PFSK-1 (cell line): ENCODE data around the gene IQCM.

Experiments used
- POLR2AphosphoS5 ChIP-seq: IDR thresholded peaks from 2 replicates; pipeline ENCODE4 v1.6.1; 2012; ENCODE audit warnings: low read depth, mild to moderate bottlenecking, control low read depth, low read length, moderate library complexity
- TAF1 ChIP-seq: IDR thresholded peaks from 2 replicates; pipeline ENCODE4 v1.6.1; 2012; ENCODE audit warnings: low read length, control low read depth, borderline replicate concordance; ENCODE audit not compliant: insufficient read depth
- TF ChIP-seq, protein P1 (sequence below), 2 experiments: IDR thresholded peaks; 2 replicates each; pipeline versions ENCODE4 v1.6.1 to v1.8.0; 2011 to 2012; ENCODE audit warnings: low read depth in 2 of 2, low read length in 2 of 2, control low read depth in 1 of 2, inconsistent platforms in 1 of 2, mild to moderate bottlenecking in 1 of 2, moderate library complexity in 1 of 2; ENCODE audit not compliant: insufficient read depth in 1 of 2

DNA sequence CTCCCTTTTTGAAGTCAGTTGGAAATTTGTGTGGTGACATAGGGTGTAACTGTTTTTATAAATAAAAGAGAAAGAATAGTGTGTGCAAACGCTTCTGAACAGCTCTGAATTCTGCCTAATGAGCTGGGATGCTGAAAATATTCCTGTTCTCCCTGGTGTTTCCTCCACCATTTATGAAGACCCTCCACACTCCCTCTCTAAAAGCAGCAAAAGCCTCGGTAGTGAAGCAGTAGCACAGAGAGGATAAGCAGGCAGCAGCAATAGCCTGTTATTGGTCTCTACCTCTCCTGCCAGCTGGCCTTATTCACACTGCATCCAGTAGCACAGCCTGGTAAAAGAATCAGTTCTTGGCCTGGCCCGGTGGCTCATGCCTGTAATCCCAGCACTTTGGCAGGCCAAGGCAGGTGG is 406.1 kb downstream of the IQCM start:
- TF ChIP-seq POLR2AphosphoS5 = no peak
- TF ChIP-seq, protein P1, sequence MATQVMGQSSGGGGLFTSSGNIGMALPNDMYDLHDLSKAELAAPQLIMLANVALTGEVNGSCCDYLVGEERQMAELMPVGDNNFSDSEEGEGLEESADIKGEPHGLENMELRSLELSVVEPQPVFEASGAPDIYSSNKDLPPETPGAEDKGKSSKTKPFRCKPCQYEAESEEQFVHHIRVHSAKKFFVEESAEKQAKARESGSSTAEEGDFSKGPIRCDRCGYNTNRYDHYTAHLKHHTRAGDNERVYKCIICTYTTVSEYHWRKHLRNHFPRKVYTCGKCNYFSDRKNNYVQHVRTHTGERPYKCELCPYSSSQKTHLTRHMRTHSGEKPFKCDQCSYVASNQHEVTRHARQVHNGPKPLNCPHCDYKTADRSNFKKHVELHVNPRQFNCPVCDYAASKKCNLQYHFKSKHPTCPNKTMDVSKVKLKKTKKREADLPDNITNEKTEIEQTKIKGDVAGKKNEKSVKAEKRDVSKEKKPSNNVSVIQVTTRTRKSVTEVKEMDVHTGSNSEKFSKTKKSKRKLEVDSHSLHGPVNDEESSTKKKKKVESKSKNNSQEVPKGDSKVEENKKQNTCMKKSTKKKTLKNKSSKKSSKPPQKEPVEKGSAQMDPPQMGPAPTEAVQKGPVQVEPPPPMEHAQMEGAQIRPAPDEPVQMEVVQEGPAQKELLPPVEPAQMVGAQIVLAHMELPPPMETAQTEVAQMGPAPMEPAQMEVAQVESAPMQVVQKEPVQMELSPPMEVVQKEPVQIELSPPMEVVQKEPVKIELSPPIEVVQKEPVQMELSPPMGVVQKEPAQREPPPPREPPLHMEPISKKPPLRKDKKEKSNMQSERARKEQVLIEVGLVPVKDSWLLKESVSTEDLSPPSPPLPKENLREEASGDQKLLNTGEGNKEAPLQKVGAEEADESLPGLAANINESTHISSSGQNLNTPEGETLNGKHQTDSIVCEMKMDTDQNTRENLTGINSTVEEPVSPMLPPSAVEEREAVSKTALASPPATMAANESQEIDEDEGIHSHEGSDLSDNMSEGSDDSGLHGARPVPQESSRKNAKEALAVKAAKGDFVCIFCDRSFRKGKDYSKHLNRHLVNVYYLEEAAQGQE (IDR thresholded peaks at IDR 0.05; ENCODE audit: insufficient read depth in 1 of 2, low read depth in 2 of 2, low read length in 2 of 2) = no peak
- no peak for TF ChIP-seq TAF1
